GM23248 (cell line): ENCODE results near the gene RAB40B.

Experiments used
- EZH2 ChIP-seq: fragments of 200-600 bp; sonication (generic); IDR thresholded peaks from 2 replicates; pipeline ENCODE4 v1.6.1; 2018; ENCODE audit warnings: antibody characterized with exemption, mild to moderate bottlenecking; ENCODE audit not compliant: insufficient read depth, poor library complexity, severe bottlenecking
- EZH2phosphoT487 ChIP-seq: fragments of 200-600 bp; sonication (generic); IDR thresholded peaks from 2 replicates; pipeline ENCODE4 v1.6.1; 2018; ENCODE audit warnings: antibody characterized with exemption, moderate library complexity, mild to moderate bottlenecking, low read depth; ENCODE audit not compliant: insufficient read depth

GRCh38 chr17:82740906-82741759, 42.6 kb upstream of the RAB40B start:
- TF ChIP-seq EZH2: no peak
- TF ChIP-seq EZH2phosphoT487: no peak
